ENCODE measurements around the gene GGA1. TPM values are rescaled to one million over a fixed set of nuclear protein-coding genes. Genes with fewer than 3 reads are reported as not detected.

GGA1 gene
- total RNA-seq, 1 donor from 2014 or later: 78.9 TPM

DNA sequence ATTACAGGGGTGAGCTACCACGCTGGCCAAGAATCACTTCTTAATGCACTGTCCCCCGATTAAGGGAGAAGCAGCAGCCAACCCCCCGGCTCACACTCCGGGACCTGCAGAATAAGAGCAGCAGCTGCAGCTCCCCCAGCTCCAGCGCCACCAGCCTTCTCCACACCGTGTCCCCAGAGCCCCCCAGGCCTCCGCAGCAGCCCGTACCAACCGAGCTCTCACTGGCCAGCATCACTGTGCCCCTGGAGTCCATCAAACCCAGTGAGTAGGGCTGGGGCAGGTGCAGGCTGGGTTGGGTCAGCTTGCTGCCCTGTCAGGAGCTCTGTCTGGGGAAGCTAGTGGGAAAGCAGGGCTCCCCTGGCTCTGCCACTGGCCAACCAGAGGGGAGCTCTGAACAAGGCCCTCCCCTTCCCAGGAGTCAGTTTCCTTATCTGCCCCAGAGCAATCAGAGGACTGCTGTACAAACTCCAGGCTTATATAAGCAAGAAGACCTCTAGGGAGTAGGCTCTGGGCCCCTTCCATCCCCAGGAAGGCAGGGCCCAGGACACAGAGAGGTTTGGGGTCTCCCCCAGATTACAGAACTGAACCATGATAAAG is 22.3 kb downstream of the GGA1 start:
- H3K27ac Mint-ChIP-seq: peak overlapping the region; percentile 34
- H3K4me1 Mint-ChIP-seq (ENCODE audit: low read depth): peaks cover 62% of the 10 kb centered on the region
- intact Hi-C loops (cut with micrococcal nuclease): loop anchor here (5.0 kb wide), 1 partner anchor 176 kb away; the partner anchor contains the start of gene GCAT
- no peak for DNase-seq (ENCODE audit: low spot score)
- no peak overlapping the region for H3K4me3 Mint-ChIP-seq
- no peaks in the 10 kb centered on the region for H3K9me3 Mint-ChIP-seq
- H3K27me3 Mint-ChIP-seq (ENCODE audit: insufficient read depth): no peaks in the 10 kb centered on the region
- peaks cover 2% of the 10 kb centered on the region for H3K36me3 Mint-ChIP-seq (ENCODE audit: low read depth)

- H3K27ac Mint-ChIP-seq: peak overlapping the region; percentile 65
- intact Hi-C loops (cut with micrococcal nuclease): loop anchor here (5.0 kb wide), 1 partner anchor 176 kb away; the partner anchor contains the start of gene GCAT
- H3K36me3 Mint-ChIP-seq (ENCODE audit: low read depth): peaks cover 2% of the 10 kb centered on the region
- H3K4me1 Mint-ChIP-seq (ENCODE audit: low read depth): peaks cover 62% of the 10 kb centered on the region
- no peak for DNase-seq (ENCODE audit: low spot score)
- H3K27me3 Mint-ChIP-seq (ENCODE audit: insufficient read depth): no peaks in the 10 kb centered on the region
- no peak overlapping the region for H3K4me3 Mint-ChIP-seq
- H3K9me3 Mint-ChIP-seq: no peaks in the 10 kb centered on the region
Observed at GRCh38 chr22:37631448-37632173, 23.0 kb downstream of the GGA1 start.

GRCh38 chr22:37632174-37633088 is 23.8 kb downstream of the GGA1 start:
- intact Hi-C loops (cut with micrococcal nuclease): loop anchor here (5.0 kb wide), 1 partner anchor 175 kb away; the partner anchor contains the start of gene GCAT
- Mint-ChIP-seq H3K9me3 (no peaks in the 10 kb centered on the region), H3K27ac (peak overlapping the region; percentile 88), H3K4me3 (peak overlapping the region; percentile 72), H3K27me3 (ENCODE audit: insufficient read depth) (no peaks in the 10 kb centered on the region), H3K36me3 (ENCODE audit: low read depth) (peaks cover 2% of the 10 kb centered on the region), H3K4me1 (ENCODE audit: low read depth) (peaks cover 62% of the 10 kb centered on the region)
- DNase-seq (ENCODE audit: low spot score): no peak

DNA sequence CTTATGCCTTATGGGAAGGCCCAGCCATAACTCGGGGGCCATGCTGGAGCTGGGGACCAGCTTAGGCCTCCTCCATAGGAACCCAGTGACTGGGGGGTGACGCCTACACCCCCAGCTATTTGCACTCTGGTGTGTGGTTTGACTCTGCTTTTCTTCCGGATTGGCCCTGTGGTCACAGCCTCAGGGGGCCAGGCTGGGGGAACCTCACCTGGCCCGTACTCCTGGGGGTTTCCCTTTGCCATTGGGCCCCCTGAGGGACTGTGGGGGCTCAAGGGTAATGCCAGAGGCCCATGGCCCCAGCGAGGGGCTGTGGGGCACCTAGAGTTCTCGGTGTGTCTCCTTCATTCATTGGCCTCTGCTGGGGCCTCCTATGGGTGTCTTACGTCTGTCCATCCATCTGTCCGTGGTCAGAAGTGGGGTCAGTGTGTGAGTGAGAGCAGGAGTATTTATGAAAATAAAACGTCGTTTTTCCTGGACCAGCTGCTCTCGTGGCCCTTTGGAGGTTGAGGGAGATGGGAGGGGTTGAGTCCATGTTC is 24.5 kb downstream of the GGA1 start:
- no peaks in the 10 kb centered on the region for H3K27me3 Mint-ChIP-seq (ENCODE audit: insufficient read depth)
- H3K4me1 Mint-ChIP-seq (ENCODE audit: low read depth): peaks cover 62% of the 10 kb centered on the region
- no peak for DNase-seq (ENCODE audit: low spot score)
- intact Hi-C loops (cut with micrococcal nuclease): loop anchor here (5.0 kb wide), 1 partner anchor 174 kb away; the partner anchor contains the start of gene GCAT
- no peaks in the 10 kb centered on the region for H3K9me3 Mint-ChIP-seq
- H3K4me3 Mint-ChIP-seq: peak overlapping the region; percentile 72
- peak overlapping the region; percentile 88 for H3K27ac Mint-ChIP-seq
- H3K36me3 Mint-ChIP-seq (ENCODE audit: low read depth): peaks cover 2% of the 10 kb centered on the region

DNA sequence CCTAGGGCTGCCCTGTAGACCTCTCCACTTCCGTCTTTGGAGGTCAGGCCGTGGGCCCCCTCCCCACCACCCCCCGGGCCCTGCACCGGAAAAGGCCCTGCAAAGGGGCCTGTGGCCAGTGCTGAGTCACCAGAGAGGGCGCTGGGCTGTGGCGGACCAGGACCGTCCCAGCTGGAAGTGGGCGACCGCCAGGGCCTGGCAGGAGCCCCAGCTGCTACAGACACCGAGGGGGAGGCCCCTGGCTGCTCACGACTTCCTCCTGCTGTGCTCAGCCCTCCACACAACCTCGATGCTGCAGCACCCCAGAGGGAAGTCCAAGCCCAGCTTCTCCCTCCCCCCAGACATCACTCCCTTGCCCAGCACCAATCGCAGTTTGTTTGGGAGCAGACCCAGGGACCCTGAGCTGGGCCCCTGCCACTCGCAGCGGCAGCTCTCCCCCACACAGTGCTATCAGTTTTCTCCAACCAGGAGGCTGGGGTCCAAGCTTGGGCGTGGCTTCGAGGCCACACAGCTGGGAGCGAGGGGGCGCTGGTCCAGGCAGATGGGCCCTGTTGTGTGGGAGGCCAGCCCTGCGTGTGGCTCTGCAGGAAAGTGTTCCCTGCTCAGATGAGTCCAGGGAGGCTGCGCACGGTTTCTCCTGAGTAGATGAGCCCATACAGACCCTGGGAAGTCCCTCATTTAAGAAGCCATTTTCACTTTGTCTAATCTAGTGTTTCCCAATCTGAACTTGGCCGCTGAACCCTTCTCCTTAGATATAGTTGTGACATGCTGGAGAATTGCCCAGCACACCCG is 25.2 kb downstream of the GGA1 start:
- intact Hi-C loops (cut with micrococcal nuclease): loop anchor here (1.0 to 5.0 kb wide), 2 partner anchors 11 to 173 kb away; partner anchors contain the start of gene GCAT
- peaks cover 62% of the 10 kb centered on the region for H3K4me1 Mint-ChIP-seq (ENCODE audit: low read depth)
- peak overlapping the region; percentile 88 for H3K27ac Mint-ChIP-seq
- H3K9me3 Mint-ChIP-seq: no peaks in the 10 kb centered on the region
- peaks cover 2% of the 10 kb centered on the region for H3K36me3 Mint-ChIP-seq (ENCODE audit: low read depth)
- peak overlapping the region; percentile 72 for H3K4me3 Mint-ChIP-seq
- DNase-seq (ENCODE audit: low spot score): peak; percentile 48
- no peaks in the 10 kb centered on the region for H3K27me3 Mint-ChIP-seq (ENCODE audit: insufficient read depth)

- Mint-ChIP-seq H3K9me3 (no peaks in the 10 kb centered on the region), H3K4me1 (ENCODE audit: low read depth) (peaks cover 64% of the 10 kb centered on the region), H3K36me3 (ENCODE audit: low read depth) (peaks cover 2% of the 10 kb centered on the region), H3K4me3 (peak overlapping the region; percentile 57), H3K27me3 (ENCODE audit: insufficient read depth) (no peaks in the 10 kb centered on the region), H3K27ac (peak overlapping the region; percentile 82)
- no peak for DNase-seq (ENCODE audit: low spot score)
- intact Hi-C loops (cut with micrococcal nuclease): loop anchor here (1.0 to 5.0 kb wide), 2 partner anchors 11 to 173 kb away; partner anchors contain the start of gene GCAT
Observed at GRCh38 chr22:37634417-37634924, 25.8 kb downstream of the GGA1 start.

GRCh38 chr22:37635157-37635556 is 26.5 kb downstream of the GGA1 start:
- Mint-ChIP-seq H3K9me3 (no peaks in the 10 kb centered on the region), H3K4me3 (peak overlapping the region; percentile 57)
- intact Hi-C loops (cut with micrococcal nuclease): no loop called here

DNA sequence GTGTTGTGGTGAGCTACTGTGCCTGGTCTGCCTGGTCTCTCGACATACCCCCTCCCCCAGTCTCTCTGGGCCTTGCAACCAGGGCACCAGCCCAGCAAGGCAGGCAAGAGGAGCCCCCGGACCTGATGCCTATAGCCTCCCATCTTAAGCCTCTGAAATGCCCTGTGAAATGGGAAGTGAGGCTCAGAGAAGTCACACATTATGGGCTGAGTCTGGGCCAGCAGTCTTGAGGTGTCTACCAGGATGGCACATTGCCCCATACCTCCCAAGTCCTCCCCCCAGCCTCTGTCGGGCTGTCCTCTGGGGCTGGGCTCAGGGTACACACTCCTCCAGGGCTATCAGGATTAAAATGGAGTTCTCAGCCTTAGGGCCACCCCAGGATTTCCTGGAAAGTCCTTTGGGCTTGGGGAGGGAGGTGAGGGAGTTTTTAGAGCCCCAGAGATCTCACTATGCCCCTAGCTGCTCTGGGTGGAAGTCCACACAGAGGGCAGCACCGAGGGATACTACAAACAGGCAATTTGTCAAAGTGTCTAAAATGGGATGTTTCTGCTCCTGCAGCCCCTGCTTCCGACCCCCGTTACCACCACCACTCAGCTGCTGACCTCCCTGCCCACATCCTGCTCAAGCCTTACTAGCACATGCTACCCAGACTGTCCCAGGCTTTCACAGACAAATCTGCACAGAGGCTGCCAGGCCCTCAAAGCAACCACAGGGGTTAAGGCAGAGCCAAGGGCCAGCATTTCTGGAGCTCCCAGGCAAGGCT is 27.7 kb downstream of the GGA1 start:
- Mint-ChIP-seq H3K27me3 (ENCODE audit: insufficient read depth) (no peaks in the 10 kb centered on the region), H3K4me3 (peak overlapping the region; percentile 15), H3K4me1 (ENCODE audit: low read depth) (peaks cover 64% of the 10 kb centered on the region), H3K9me3 (no peaks in the 10 kb centered on the region), H3K36me3 (ENCODE audit: low read depth) (peaks cover 2% of the 10 kb centered on the region), H3K27ac (peak overlapping the region; percentile 86)
- intact Hi-C loops (cut with micrococcal nuclease): loop anchor here (1.0 kb wide), 1 partner anchor 9 kb away; no protein-coding TSS in a partner anchor
- no peak for DNase-seq (ENCODE audit: low spot score)

More at GRCh38 chr22:37635157-37635556, 26.5 kb downstream of the GGA1 start:
- H3K4me1 Mint-ChIP-seq (ENCODE audit: low read depth): peaks cover 64% of the 10 kb centered on the region
- no peaks in the 10 kb centered on the region for H3K27me3 Mint-ChIP-seq (ENCODE audit: insufficient read depth)
- H3K36me3 Mint-ChIP-seq (ENCODE audit: low read depth): peaks cover 2% of the 10 kb centered on the region
- DNase-seq (ENCODE audit: low spot score): no peak
- H3K27ac Mint-ChIP-seq: no peak overlapping the region

DNA sequence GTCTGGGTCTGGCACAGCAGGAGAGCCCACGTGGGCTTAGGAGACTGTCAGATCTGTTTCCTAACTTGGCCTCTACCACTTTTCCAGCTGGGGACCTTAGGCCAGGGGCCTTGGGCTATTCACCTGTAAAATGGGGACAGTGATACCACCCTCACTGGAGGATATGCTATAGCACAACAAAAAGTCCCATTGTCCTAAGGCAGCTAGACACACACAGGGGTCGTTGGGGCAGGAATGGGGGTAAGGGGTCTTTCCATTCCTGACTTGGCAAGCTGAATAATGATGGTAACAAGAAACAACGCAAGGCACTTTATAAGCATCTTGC is 28.3 kb downstream of the GGA1 start:
- intact Hi-C loops (cut with micrococcal nuclease): loop anchor here (1.0 kb wide), 1 partner anchor 10 kb away; no protein-coding TSS in a partner anchor
- Mint-ChIP-seq H3K4me3 (peak overlapping the region; percentile 15), H3K27ac (peak overlapping the region; percentile 86), H3K9me3 (no peaks in the 10 kb centered on the region), H3K4me1 (ENCODE audit: low read depth) (peaks cover 65% of the 10 kb centered on the region), H3K36me3 (ENCODE audit: low read depth) (peaks cover under 1% of the 10 kb centered on the region), H3K27me3 (ENCODE audit: insufficient read depth) (no peaks in the 10 kb centered on the region)
- DNase-seq (ENCODE audit: low spot score): no peak

- H3K27ac Mint-ChIP-seq: peak overlapping the region; percentile 86
Observed at GRCh38 chr22:37638391-37639069, 29.9 kb downstream of the GGA1 start.

More at GRCh38 chr22:37638391-37639069, 29.9 kb downstream of the GGA1 start:
- no peaks in the 10 kb centered on the region for H3K9me3 Mint-ChIP-seq
- H3K4me1 Mint-ChIP-seq (ENCODE audit: low read depth): peaks cover 68% of the 10 kb centered on the region
- H3K27me3 Mint-ChIP-seq (ENCODE audit: insufficient read depth): no peaks in the 10 kb centered on the region
- DNase-seq (ENCODE audit: low spot score): peak; percentile 42
- peaks cover 8% of the 10 kb centered on the region for H3K36me3 Mint-ChIP-seq (ENCODE audit: low read depth)
- H3K4me3 Mint-ChIP-seq: peak overlapping the region; percentile 97
- intact Hi-C loops (cut with micrococcal nuclease): loop anchor here (1.0 to 2.0 kb wide), 4 partner anchors 16 to 39 kb away; partner anchors contain the start of genes GGA1 and PDXP
